Smooth muscle cell (in vitro differentiated cells): ENCODE results near the gene NEURL4. TPM values are rescaled to one million over a fixed set of nuclear protein-coding genes. Genes with fewer than 3 reads are reported as not detected.

Experiments
- DNase-seq: peaks from one replicate; lab custom pipeline; 2025; ENCODE audit not compliant: unreplicated experiment; lab: John Stamatoyannopoulos, UW
- H2AFZ ChIP-seq: fragments of 200-600 bp; sonication (generic); 2 replicates; pipeline ENCODE4 v1.6.0; 2016; ENCODE audit warnings: antibody characterized with exemption, low read depth, mild to moderate bottlenecking
- H3F3A ChIP-seq: fragments of 200-600 bp; sonication (generic); 2 replicates; pipeline ENCODE4 v1.6.0; 2017; ENCODE audit warnings: antibody characterized with exemption, low read depth
- H3K27ac ChIP-seq: fragments of 200-600 bp; sonication (generic); 2 replicates; pipeline ENCODE4 v1.5.1; 2016; ENCODE audit warnings: low read depth, mild to moderate bottlenecking
- H3K27me3 ChIP-seq: fragments of 200-600 bp; sonication (generic); 2 replicates; pipeline ENCODE4 v1.6.1; 2016; ENCODE audit warnings: low read depth, mild to moderate bottlenecking
- H3K36me3 ChIP-seq: fragments of 200-600 bp; sonication (generic); 2 replicates; pipeline ENCODE4 v1.5.1; 2016; ENCODE audit warnings: low read depth
- H3K4me1 ChIP-seq: fragments of 200-600 bp; sonication (generic); 2 replicates; pipeline ENCODE4 v1.5.1; 2016; ENCODE audit warnings: low read depth
- H3K4me2 ChIP-seq: fragments of 200-600 bp; sonication (generic); 2 replicates; pipeline ENCODE4 v1.6.0; 2016; ENCODE audit warnings: mild to moderate bottlenecking
- H3K4me3 ChIP-seq: fragments of 200-600 bp; sonication (generic); 2 replicates; pipeline ENCODE4 v1.5.1; 2016; ENCODE audit warnings: mild to moderate bottlenecking
- H3K79me2 ChIP-seq: fragments of 200-600 bp; sonication (generic); 2 replicates; pipeline ENCODE4 v1.6.0; 2016; ENCODE audit warnings: low read depth, mild to moderate bottlenecking
- H3K9ac ChIP-seq: fragments of 200-600 bp; sonication (generic); 2 replicates; pipeline ENCODE4 v1.6.0; 2016; ENCODE audit warnings: low read depth
- H3K9me3 ChIP-seq: fragments of 200-600 bp; sonication (generic); replicated peaks from 2 replicates; pipeline ENCODE4 v1.5.1; 2016; ENCODE audit warnings: low read depth
- H4K20me1 ChIP-seq: fragments of 200-600 bp; sonication (generic); 2 replicates; pipeline ENCODE4 v1.6.0; 2016; ENCODE audit warnings: low read depth
- CTCF ChIP-seq: fragments of 200-600 bp; sonication (generic); IDR thresholded peaks from 2 replicates; pipeline ENCODE4 v1.5.1; 2017; ENCODE audit warnings: borderline replicate concordance, mild to moderate bottlenecking, antibody characterized with exemption; ENCODE audit not compliant: insufficient read depth, poor library complexity, severe bottlenecking
- WGBS: methylation state at CpG from one replicate; pipeline ENCODE4 v1.1.7; 2016; ENCODE audit warnings: low lambda C conversion rate; 5-methylcytosine and 5-hydroxymethylcytosine counted together
- polyA plus RNA-seq: library from polyadenylated mRNA; unstranded; fragments of >200 nt; fragmentation: Nextera tagmentation; extraction: Ambion mirVana; gene quantifications from 2 replicates; pipeline ENCODE4 v1.2.1, GENCODE V29; 2016
- total RNA-seq: library from RNA; depleted of rRNA; stranded (reverse); fragments of >200 nt; gene quantifications from 2 replicates; pipeline ENCODE4 v1.2.3, GENCODE V29; 2014

The NEURL4 gene
- total and polyA plus RNA-seq, 2 experiments from 2014 or later = 5.1 to 8.6 TPM

- 49% methylated on average over 9 of the region's 9 CpGs for WGBS
- TF ChIP-seq CTCF = no peak
- peaks cover 50% of the 10 kb centered on the region for H3K79me2 ChIP-seq
Observed at GRCh38 chr17:7313890-7314718, 15.0 kb downstream of the NEURL4 start.

DNA sequence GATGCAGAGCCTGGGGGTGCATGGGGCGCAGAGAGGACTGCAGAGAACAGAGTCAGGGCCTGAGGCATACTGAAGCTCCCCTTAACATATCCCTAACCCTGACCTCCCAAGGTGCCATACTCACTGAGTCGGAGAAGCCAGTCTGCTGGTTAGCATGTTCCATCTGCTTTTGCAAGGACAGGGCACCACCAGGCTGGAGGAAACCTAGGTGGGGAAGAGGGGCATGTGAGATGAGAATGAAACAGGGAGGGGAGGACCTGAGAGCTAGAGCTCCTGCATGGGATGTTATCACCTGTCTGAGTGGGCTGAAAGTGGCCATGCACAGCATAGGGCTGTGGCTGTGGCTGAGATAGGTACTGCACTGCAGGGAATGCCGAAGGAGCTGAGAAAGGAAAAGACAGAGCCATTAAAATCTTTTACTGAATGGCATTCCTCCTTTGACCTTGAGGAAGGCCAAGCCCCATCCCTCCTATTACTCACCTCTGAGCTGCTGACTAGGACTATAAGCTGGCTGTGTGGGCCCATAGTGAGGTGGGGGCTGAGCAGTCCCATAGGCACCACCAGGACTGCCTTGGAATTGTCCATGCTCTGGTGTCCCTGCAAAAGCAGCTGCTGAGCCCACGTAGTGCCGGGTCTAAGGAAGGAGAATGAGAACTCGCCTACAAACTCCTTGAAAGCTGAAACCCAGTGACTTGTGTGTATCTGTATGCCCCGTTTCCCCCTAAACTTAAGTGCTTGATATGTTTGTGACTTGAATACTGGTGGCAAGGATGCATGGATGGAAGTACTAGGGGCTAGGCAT is 15.8 kb downstream of the NEURL4 start:
- Histone ChIP-seq H2AFZ (no peak overlapping the region), H3K36me3 (peaks cover 4% of the 10 kb centered on the region), H3K4me3 (no peak overlapping the region), H3K79me2 (peaks cover 58% of the 10 kb centered on the region), H3K27me3 (no peaks in the 10 kb centered on the region), H3K9ac (no peak overlapping the region), H3K4me1 (peaks cover 16% of the 10 kb centered on the region), H3F3A (peaks cover 49% of the 10 kb centered on the region), H4K20me1 (peaks cover 66% of the 10 kb centered on the region), H3K4me2 (peak overlapping the region; percentile 98), H3K27ac (peak overlapping the region; percentile 63), H3K9me3 (no peaks in the 10 kb centered on the region)
- no peak for DNase-seq
- no peak for TF ChIP-seq CTCF
- 94% methylated on average over 7 of the region's 7 CpGs for WGBS

More at GRCh38 chr17:7313890-7314718, 15.0 kb downstream of the NEURL4 start:
- Histone ChIP-seq H3K9me3 (no peaks in the 10 kb centered on the region), H2AFZ (no peak overlapping the region), H3K4me3 (peak overlapping the region; percentile 79), H3K4me1 (peaks cover 15% of the 10 kb centered on the region), H3K27me3 (no peaks in the 10 kb centered on the region), H3F3A (peaks cover 47% of the 10 kb centered on the region), H4K20me1 (peaks cover 57% of the 10 kb centered on the region), H3K9ac (peak overlapping the region; percentile 56), H3K27ac (peak overlapping the region; percentile 63), H3K4me2 (peak overlapping the region; percentile 98), H3K36me3 (peaks cover 4% of the 10 kb centered on the region)
- DNase-seq = no peak

GRCh38 chr17:7312432-7313087 is 16.6 kb downstream of the NEURL4 start:
- no peak for TF ChIP-seq CTCF
- Histone ChIP-seq H3K36me3 (peaks cover 4% of the 10 kb centered on the region), H3K79me2 (peaks cover 65% of the 10 kb centered on the region), H3K4me1 (peaks cover 16% of the 10 kb centered on the region), H3F3A (peaks cover 51% of the 10 kb centered on the region), H4K20me1 (peaks cover 70% of the 10 kb centered on the region), H2AFZ (no peak overlapping the region), H3K27ac (no peak overlapping the region), H3K9ac (no peak overlapping the region), H3K9me3 (no peaks in the 10 kb centered on the region), H3K4me3 (no peak overlapping the region), H3K27me3 (no peaks in the 10 kb centered on the region), H3K4me2 (no peak overlapping the region)
- whole genome bisulfite sequencing = 90% methylated on average over 7 of the region's 7 CpGs
- no peak for DNase-seq
